Measurements from ENCODE around the gene LBHD2. TPM values are rescaled to one million over a fixed set of nuclear protein-coding genes. Genes with fewer than 3 reads are reported as not detected.

LBHD2 gene
- total RNA-seq, 5 donors from 2014 or later (not counting 1 experiment from before 2014, with no cell fraction given) = not detected

DNA sequence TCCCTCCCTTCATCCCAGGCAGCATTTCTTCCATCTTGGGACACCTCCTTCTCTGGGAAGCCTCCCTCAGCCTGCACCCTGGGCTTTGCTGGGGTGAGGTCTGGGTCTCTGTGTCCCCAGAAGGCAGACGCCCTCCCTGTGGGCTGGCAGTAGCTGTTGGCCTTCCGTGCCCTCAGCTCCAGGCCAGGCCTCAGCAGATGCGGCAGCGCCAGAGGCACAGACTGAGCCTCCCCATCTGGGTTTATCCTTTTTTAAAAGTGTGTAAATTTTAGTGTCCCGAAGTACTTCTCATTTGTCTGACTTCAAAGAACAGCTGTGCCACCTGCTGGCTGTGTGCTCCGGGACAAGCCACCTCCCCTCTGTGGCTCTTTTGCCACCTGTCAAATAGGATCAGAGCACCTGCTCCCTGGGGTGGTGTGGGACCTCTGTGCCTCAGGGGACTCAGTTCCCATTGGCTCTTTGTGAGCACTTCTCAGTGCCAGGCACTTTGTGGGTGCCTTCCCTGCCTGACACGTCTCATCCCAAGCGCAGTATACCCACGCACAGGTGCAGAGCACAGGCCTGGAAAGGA lies 21.7 kb downstream of the LBHD2 start:
- Histone ChIP-seq H3K4me1 (ENCODE audit: control insufficient read depth in 1 of 2, extremely low read depth in 1 of 2, insufficient read depth in 2 of 2, low read length in 2 of 2) (peaks cover 0 to 14% of the 10 kb centered on the region in 2 experiments), H3K4me3 (ENCODE audit: control insufficient read depth in 1 of 2, extremely low read depth in 1 of 2, low read length in 1 of 2) (no peak overlapping the region), H3K27ac (ENCODE audit: low read length) (no peak overlapping the region), H3K27me3 (replicated peaks in 1 of 2; ENCODE audit: control insufficient read depth in 2 of 2, extremely low read depth in 1 of 2, insufficient read depth in 2 of 2, low read length in 1 of 2) (peaks cover 0 to 87% of the 10 kb centered on the region in 2 experiments), H3K9me3 (no peaks in the 10 kb centered on the region), H3K36me3 (ENCODE audit: control insufficient read depth in 2 of 2, extremely low read depth in 1 of 2, insufficient read depth in 1 of 2, low read length in 1 of 2) (no peaks in the 10 kb centered on the region)
- Mint-ChIP-seq H3K9me3 (no peaks in the 10 kb centered on the region), H3K27ac (no peak overlapping the region), H3K36me3 (no peaks in the 10 kb centered on the region), H3K27me3 (peaks cover 27 to 47% of the 10 kb centered on the region in 2 donors), H3K4me1 (peaks cover 11 to 17% (median 12%) of the 10 kb centered on the region in 3 donors), H3K4me3 (peak overlapping the region in 1 of 3 donors; percentile 19)
- CTCF ChIA-PET = interaction anchor here in 1 of 2 donors (1.2 to 1.7 kb wide), 4 partner anchors 10 to 411 kb away, joined by 3 to 12 read pairs (median 8); no protein-coding TSS in a partner anchor
- WGBS (ENCODE audit: insufficient coverage) = 23% methylated on average over 6 of the region's 9 CpGs
- ATAC-seq (replicated peaks in 1 of 4) (peak in 1 of 4 experiments; percentile 31), DNase-seq (peak in 3 of 35 experiments; percentile 20 to 33 (median 29))
- POLR2A ChIA-PET = no interaction called here

GRCh38 chr14:103107455-103107854 lies 23.4 kb downstream of the LBHD2 start:
- Histone ChIP-seq H3K27me3 (replicated peaks in 1 of 2; ENCODE audit: control insufficient read depth in 2 of 2, extremely low read depth in 1 of 2, insufficient read depth in 2 of 2, low read length in 1 of 2) (peaks cover 0 to 87% of the 10 kb centered on the region in 2 experiments), H3K9me3 (no peaks in the 10 kb centered on the region), H3K36me3 (ENCODE audit: control insufficient read depth in 2 of 2, extremely low read depth in 1 of 2, insufficient read depth in 1 of 2, low read length in 1 of 2) (no peaks in the 10 kb centered on the region), H3K4me3 (ENCODE audit: control insufficient read depth in 1 of 2, extremely low read depth in 1 of 2, low read length in 1 of 2) (no peak overlapping the region), H3K4me1 (ENCODE audit: control insufficient read depth in 1 of 2, extremely low read depth in 1 of 2, insufficient read depth in 2 of 2, low read length in 2 of 2) (peaks cover 0 to 14% of the 10 kb centered on the region in 2 experiments), H3K27ac (ENCODE audit: low read length) (no peak overlapping the region)
- Mint-ChIP-seq H3K4me3 (no peak overlapping the region), H3K9me3 (no peaks in the 10 kb centered on the region), H3K4me1 (peaks cover 10 to 15% (median 11%) of the 10 kb centered on the region in 3 donors), H3K27me3 (peaks cover 16 to 42% of the 10 kb centered on the region in 2 donors), H3K27ac (no peak overlapping the region), H3K36me3 (no peaks in the 10 kb centered on the region)
- 93% methylated on average over 20 of the region's 23 CpGs for WGBS (ENCODE audit: insufficient coverage)
- ChIA-PET CTCF (no interaction called here), POLR2A (no interaction called here)
- no peak for DNase-seq
- ATAC-seq (replicated peaks in 1 of 4) = no peak

DNA sequence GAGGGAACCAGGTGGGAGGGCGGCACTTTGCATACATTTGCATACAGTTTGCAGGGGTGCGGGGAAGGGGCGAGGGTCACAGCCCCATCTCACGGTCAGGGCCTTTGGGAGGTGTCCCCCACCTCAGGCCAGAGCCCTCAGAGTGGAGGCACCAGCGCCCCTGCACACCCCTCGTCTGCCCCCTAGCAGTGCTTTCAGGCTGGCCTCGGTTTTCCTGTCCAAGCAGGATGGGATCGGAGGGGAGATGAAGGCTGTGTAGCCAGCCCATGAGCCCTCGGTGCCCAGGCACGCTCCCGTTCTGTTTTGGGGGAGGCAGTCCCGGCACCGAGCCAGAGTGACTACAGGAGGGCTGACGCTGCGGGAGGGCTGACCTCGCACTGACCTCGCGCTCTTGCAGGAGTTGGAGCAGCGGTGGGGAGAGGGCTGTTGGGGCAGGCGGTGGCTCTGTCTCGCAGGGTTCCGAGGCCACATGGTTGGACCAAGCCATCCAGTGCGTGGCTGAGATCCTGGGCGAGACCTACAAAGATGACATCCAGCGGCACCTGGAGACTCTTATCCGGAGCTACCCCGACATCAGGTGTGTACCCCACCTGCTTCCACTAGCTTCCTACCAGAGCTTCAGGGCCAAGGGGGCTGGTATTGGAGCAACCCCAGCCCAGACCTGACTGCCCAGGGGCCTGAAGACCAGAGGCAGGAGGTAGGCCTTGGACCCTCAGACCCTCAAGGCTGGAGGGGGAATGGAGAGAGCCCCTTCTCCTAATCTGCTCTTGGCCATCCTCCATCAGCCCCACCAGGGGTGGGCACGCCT lies 24.1 kb downstream of the LBHD2 start:
- H3K27ac ChIP-seq (ENCODE audit: low read length) = no peak overlapping the region
- Mint-ChIP-seq H3K9me3 (no peaks in the 10 kb centered on the region), H3K36me3 (no peaks in the 10 kb centered on the region), H3K27me3 (peaks cover 15 to 35% of the 10 kb centered on the region in 2 donors), H3K4me3 (no peak overlapping the region), H3K27ac (no peak overlapping the region), H3K4me1 (peaks cover 10 to 15% (median 11%) of the 10 kb centered on the region in 3 donors)
- DNase-seq (no peak), ATAC-seq (replicated peaks in 1 of 4) (no peak)
- CTCF ChIA-PET = no interaction called here
- H3K9me3 ChIP-seq = no peaks in the 10 kb centered on the region
- H3K4me1 ChIP-seq (ENCODE audit: control insufficient read depth in 1 of 2, extremely low read depth in 1 of 2, insufficient read depth in 2 of 2, low read length in 2 of 2) = peaks cover 0 to 14% of the 10 kb centered on the region in 2 experiments
- no peaks in the 10 kb centered on the region for H3K36me3 ChIP-seq (ENCODE audit: control insufficient read depth in 2 of 2, extremely low read depth in 1 of 2, insufficient read depth in 1 of 2, low read length in 1 of 2)
- POLR2A ChIA-PET = no interaction called here
- H3K4me3 ChIP-seq (ENCODE audit: control insufficient read depth in 1 of 2, extremely low read depth in 1 of 2, low read length in 1 of 2) = no peak overlapping the region
- peaks cover 0 to 80% of the 10 kb centered on the region in 2 experiments for H3K27me3 ChIP-seq (replicated peaks in 1 of 2; ENCODE audit: control insufficient read depth in 2 of 2, extremely low read depth in 1 of 2, insufficient read depth in 2 of 2, low read length in 1 of 2)
- 90% methylated on average over 23 of the region's 28 CpGs for WGBS (ENCODE audit: insufficient coverage)

DNA sequence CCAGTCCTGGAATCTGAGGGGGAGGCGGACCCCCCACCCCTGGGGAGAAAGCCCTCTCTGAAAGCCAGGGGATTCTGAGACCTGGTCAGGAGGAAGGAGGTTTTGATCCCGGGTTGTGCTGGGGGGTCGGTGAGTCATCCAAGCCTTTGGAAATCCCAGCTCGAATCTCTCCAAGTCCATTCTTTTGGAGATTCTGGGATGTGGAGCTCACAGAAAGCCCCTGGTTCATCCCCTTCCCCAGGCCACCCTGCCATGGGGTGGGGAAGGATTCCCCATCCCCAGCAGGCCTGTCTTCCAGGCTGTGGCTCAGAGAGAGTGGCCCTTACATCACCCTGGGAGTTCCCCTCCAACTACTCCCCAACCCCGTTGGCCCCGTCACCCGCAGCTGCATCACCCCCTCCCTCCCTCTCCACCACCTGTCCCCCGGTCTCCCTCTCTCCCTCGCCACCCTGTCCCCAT lies 24.8 kb downstream of the LBHD2 start:
- peaks cover 10 to 29% of the 10 kb centered on the region in 2 donors for H3K27me3 Mint-ChIP-seq
- peaks cover 0 to 73% of the 10 kb centered on the region in 2 experiments for H3K27me3 ChIP-seq (replicated peaks in 1 of 2; ENCODE audit: control insufficient read depth in 2 of 2, extremely low read depth in 1 of 2, insufficient read depth in 2 of 2, low read length in 1 of 2)
- H3K4me3 Mint-ChIP-seq = no peak overlapping the region
- H3K36me3 ChIP-seq (ENCODE audit: control insufficient read depth in 2 of 2, extremely low read depth in 1 of 2, insufficient read depth in 1 of 2, low read length in 1 of 2) = no peaks in the 10 kb centered on the region
- H3K4me3 ChIP-seq (ENCODE audit: control insufficient read depth in 1 of 2, extremely low read depth in 1 of 2, low read length in 1 of 2) = no peak overlapping the region
- DNase-seq (peak in 1 of 35 experiments; percentile 26), ATAC-seq (replicated peaks in 1 of 4) (no peak)
- POLR2A ChIA-PET = no interaction called here
- H3K4me1 Mint-ChIP-seq = peaks cover 7 to 12% (median 11%) of the 10 kb centered on the region in 3 donors
- no peak overlapping the region for H3K27ac Mint-ChIP-seq
- H3K9me3 Mint-ChIP-seq = no peaks in the 10 kb centered on the region
- H3K4me1 ChIP-seq (ENCODE audit: control insufficient read depth in 1 of 2, extremely low read depth in 1 of 2, insufficient read depth in 2 of 2, low read length in 2 of 2) = peaks cover 0 to 14% of the 10 kb centered on the region in 2 experiments
- H3K27ac ChIP-seq (ENCODE audit: low read length) = no peak overlapping the region
- WGBS (ENCODE audit: insufficient coverage) = no CpG with 5 or more reads among the region's 9 CpGs
- H3K36me3 Mint-ChIP-seq = no peaks in the 10 kb centered on the region
- CTCF ChIA-PET = no interaction called here
- H3K9me3 ChIP-seq = no peaks in the 10 kb centered on the region

DNA sequence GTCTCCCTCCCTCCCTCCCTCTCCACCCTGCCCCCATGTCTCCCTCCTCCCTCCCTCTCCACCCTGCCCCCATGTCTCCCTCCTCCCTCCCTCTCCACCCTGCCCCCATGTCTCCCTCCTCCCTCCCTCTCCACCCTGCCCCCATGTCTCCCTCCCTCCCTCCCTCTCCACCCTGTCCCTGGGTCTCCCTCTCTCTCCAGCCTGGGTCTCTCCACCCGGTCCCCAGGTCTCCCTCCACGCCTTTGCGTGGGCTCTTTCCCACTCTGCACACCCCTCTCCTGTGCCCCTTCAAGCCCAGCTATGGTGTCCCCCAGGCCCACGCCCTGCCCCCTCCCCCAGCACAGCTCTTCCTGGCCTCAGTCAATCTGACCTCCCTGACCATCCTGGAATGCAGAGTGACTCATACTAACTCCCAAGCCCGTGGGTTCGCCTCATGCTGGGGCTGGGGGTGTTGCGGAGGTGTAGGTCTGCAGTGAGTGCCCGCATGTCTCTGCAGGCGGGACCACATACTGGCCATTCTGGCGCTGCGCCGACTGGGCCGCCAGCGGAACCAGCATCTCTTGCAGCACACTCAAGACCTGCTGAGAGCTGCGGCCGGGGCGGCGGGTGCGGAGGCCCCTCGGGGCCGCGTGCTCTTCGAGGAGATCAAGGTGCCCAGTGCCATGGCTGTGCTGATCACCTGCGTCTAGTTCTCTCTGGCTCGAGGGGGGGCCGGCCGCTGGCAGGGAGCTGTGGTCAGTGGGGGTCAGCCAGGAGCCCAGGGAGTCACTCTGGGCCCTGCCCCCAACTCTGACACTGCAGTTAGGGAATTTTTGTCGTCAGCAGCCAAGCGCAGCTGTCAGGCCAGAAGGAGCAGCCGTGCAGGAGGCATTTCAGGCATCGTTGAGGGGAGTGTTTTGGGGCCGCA lies 25.8 kb downstream of the LBHD2 start:
- no peaks in the 10 kb centered on the region for H3K9me3 Mint-ChIP-seq
- 74% methylated on average over 27 of the region's 32 CpGs for WGBS (ENCODE audit: insufficient coverage)

More for the DNA sequence above, 25.8 kb downstream of the LBHD2 start:
- Mint-ChIP-seq H3K36me3 (no peaks in the 10 kb centered on the region), H3K4me3 (no peak overlapping the region), H3K4me1 (peaks cover 5 to 13% (median 12%) of the 10 kb centered on the region in 3 donors), H3K27ac (no peak overlapping the region), H3K27me3 (peaks cover 9 to 27% of the 10 kb centered on the region in 2 donors)
- ATAC-seq (replicated peaks in 1 of 4) = no peak
- POLR2A ChIA-PET = no interaction called here
- Histone ChIP-seq H3K9me3 (no peaks in the 10 kb centered on the region), H3K4me1 (ENCODE audit: control insufficient read depth in 1 of 2, extremely low read depth in 1 of 2, insufficient read depth in 2 of 2, low read length in 2 of 2) (peaks cover 0 to 8% of the 10 kb centered on the region in 2 experiments), H3K27me3 (replicated peaks in 1 of 2; ENCODE audit: control insufficient read depth in 2 of 2, extremely low read depth in 1 of 2, insufficient read depth in 2 of 2, low read length in 1 of 2) (peaks cover 0 to 64% of the 10 kb centered on the region in 2 experiments), H3K4me3 (ENCODE audit: control insufficient read depth in 1 of 2, extremely low read depth in 1 of 2, low read length in 1 of 2) (no peak overlapping the region), H3K27ac (ENCODE audit: low read length) (no peak overlapping the region), H3K36me3 (ENCODE audit: control insufficient read depth in 2 of 2, extremely low read depth in 1 of 2, insufficient read depth in 1 of 2, low read length in 1 of 2) (no peaks in the 10 kb centered on the region)
- DNase-seq = no peak
- CTCF ChIA-PET = interaction anchor here (0.6 kb wide), 2 partner anchors 9 to 941 kb away, joined by 3 to 6 read pairs; no protein-coding TSS in a partner anchor
